ENCODE results near the gene NT5C2.
"Not testable (repeated sequence)": the region's sequence is repeated elsewhere in the genome, so short reads cannot be mapped to it uniquely, and the experiment has no call there.

The NT5C2 gene

GRCh38 chr10:103207141-103207540 is 14.1 kb upstream of the NT5C2 start:
- Mint-ChIP-seq H3K4me3 (no peak overlapping the region), H3K4me1 (no peaks in the 10 kb centered on the region), H3K27me3 (no peaks in the 10 kb centered on the region), H3K27ac (peak overlapping the region in 1 of 2 donors; percentile 10), H3K9me3 (peaks cover 3 to 10% of the 10 kb centered on the region in 2 donors)
- ATAC-seq (no peak), DNase-seq (no peak)

GRCh38 chr10:103206715-103207114 is 13.6 kb upstream of the NT5C2 start:
- not testable (repeated sequence) for H3K27me3 Mint-ChIP-seq, DNase-seq, H3K4me1 Mint-ChIP-seq, H3K4me3 Mint-ChIP-seq, H3K9me3 Mint-ChIP-seq, ATAC-seq
- peak overlapping the region in 1 of 2 donors; percentile 10 for H3K27ac Mint-ChIP-seq

GRCh38 chr10:103205401-103205800 is 12.3 kb upstream of the NT5C2 start:
- not testable (repeated sequence) for H3K9me3 Mint-ChIP-seq, H3K4me1 Mint-ChIP-seq, ATAC-seq, H3K27me3 Mint-ChIP-seq, H3K4me3 Mint-ChIP-seq, H3K27ac Mint-ChIP-seq, DNase-seq

GRCh38 chr10:103204353-103205255 is 11.5 kb upstream of the NT5C2 start:
- no peak overlapping the region for H3K27ac Mint-ChIP-seq
- ATAC-seq (no peak), DNase-seq (no peak)
- H3K9me3 Mint-ChIP-seq: peaks cover 0 to 5% of the 10 kb centered on the region in 2 donors
- no peaks in the 10 kb centered on the region for H3K27me3 Mint-ChIP-seq
- H3K4me1 Mint-ChIP-seq: no peaks in the 10 kb centered on the region
- H3K4me3 Mint-ChIP-seq: no peak overlapping the region

- H3K4me1 Mint-ChIP-seq: no peaks in the 10 kb centered on the region
Observed at GRCh38 chr10:103203466-103203865, 10.4 kb upstream of the NT5C2 start.

GRCh38 chr10:103202319-103202718 is 9.2 kb upstream of the NT5C2 start:
- DNase-seq (no peak), ATAC-seq (no peak)
- peaks cover 10% of the 10 kb centered on the region for H3K4me1 Mint-ChIP-seq
- H3K9me3 Mint-ChIP-seq: peaks cover 0 to 5% of the 10 kb centered on the region in 2 donors
- no peak overlapping the region for H3K4me3 Mint-ChIP-seq
- H3K27me3 Mint-ChIP-seq: no peaks in the 10 kb centered on the region
- H3K27ac Mint-ChIP-seq: no peak overlapping the region

More at GRCh38 chr10:103203466-103203865, 10.4 kb upstream of the NT5C2 start:
- DNase-seq: no peak
- no peaks in the 10 kb centered on the region for H3K27me3 Mint-ChIP-seq
- H3K9me3 Mint-ChIP-seq: peaks cover 0 to 5% of the 10 kb centered on the region in 2 donors
- ATAC-seq: no peak
- no peak overlapping the region for H3K27ac Mint-ChIP-seq
- H3K4me3 Mint-ChIP-seq: no peak overlapping the region

GRCh38 chr10:103199488-103199887 is 6.4 kb upstream of the NT5C2 start:
- DNase-seq: no peak
- Mint-ChIP-seq H3K27ac (peak overlapping the region in 1 of 2 donors; percentile 50), H3K4me1 (peaks cover 20% of the 10 kb centered on the region), H3K9me3 (no peaks in the 10 kb centered on the region), H3K27me3 (no peaks in the 10 kb centered on the region), H3K4me3 (no peak overlapping the region)
- no peak for ATAC-seq

- no peak for DNase-seq
- H3K4me3 Mint-ChIP-seq: no peak overlapping the region
- no peaks in the 10 kb centered on the region for H3K9me3 Mint-ChIP-seq
- no peak for ATAC-seq
- H3K27ac Mint-ChIP-seq: no peak overlapping the region
- peaks cover 5% of the 10 kb centered on the region for H3K27me3 Mint-ChIP-seq
- peaks cover 26% of the 10 kb centered on the region for H3K4me1 Mint-ChIP-seq
Observed at GRCh38 chr10:103198648-103199047, 5.6 kb upstream of the NT5C2 start.

GRCh38 chr10:103197903-103198302 is 4.8 kb upstream of the NT5C2 start:
- DNase-seq: no peak
- H3K9me3 Mint-ChIP-seq: no peaks in the 10 kb centered on the region
- H3K27ac Mint-ChIP-seq: no peak overlapping the region
- H3K4me3 Mint-ChIP-seq: no peak overlapping the region
- no peak for ATAC-seq
- peaks cover 32% of the 10 kb centered on the region for H3K4me1 Mint-ChIP-seq
- H3K27me3 Mint-ChIP-seq: peaks cover 5% of the 10 kb centered on the region

GRCh38 chr10:103197174-103197573 is 4.1 kb upstream of the NT5C2 start:
- H3K4me3 Mint-ChIP-seq: peak overlapping the region; percentile 19 to 66
- H3K27me3 Mint-ChIP-seq: peaks cover 5% of the 10 kb centered on the region
- peak overlapping the region in 1 of 2 donors; percentile 60 for H3K27ac Mint-ChIP-seq
- H3K4me1 Mint-ChIP-seq: peaks cover 32% of the 10 kb centered on the region
- ATAC-seq: peak; percentile 56
- H3K9me3 Mint-ChIP-seq: no peaks in the 10 kb centered on the region
- DNase-seq: peak; percentile 17 to 32

GRCh38 chr10:103196516-103196915 is 3.4 kb upstream of the NT5C2 start:
- no peak overlapping the region for H3K4me3 Mint-ChIP-seq

GRCh38 chr10:103193820-103194529 is 903 bp upstream of the NT5C2 start:
- ATAC-seq (no peak), DNase-seq (no peak)
- H3K27me3 Mint-ChIP-seq: peaks cover 5% of the 10 kb centered on the region
- peak overlapping the region; percentile 81 to 87 for H3K4me3 Mint-ChIP-seq
- H3K27ac Mint-ChIP-seq: peak overlapping the region in 1 of 2 donors; percentile 89
- peaks cover 54% of the 10 kb centered on the region for H3K4me1 Mint-ChIP-seq
- no peaks in the 10 kb centered on the region for H3K9me3 Mint-ChIP-seq

More at GRCh38 chr10:103196516-103196915, 3.4 kb upstream of the NT5C2 start:
- Mint-ChIP-seq H3K4me1 (peaks cover 38% of the 10 kb centered on the region), H3K27ac (peak overlapping the region in 1 of 2 donors; percentile 29), H3K9me3 (no peaks in the 10 kb centered on the region), H3K27me3 (peaks cover 5% of the 10 kb centered on the region)
- DNase-seq: no peak
- ATAC-seq: no peak

GRCh38 chr10:103192451-103193106 is 493 bp downstream of the NT5C2 start:
- Mint-ChIP-seq H3K4me3 (peak overlapping the region; percentile 100), H3K27me3 (peaks cover 5% of the 10 kb centered on the region), H3K9me3 (no peaks in the 10 kb centered on the region), H3K27ac (peak overlapping the region; percentile 99 to 100), H3K4me1 (peaks cover 53% of the 10 kb centered on the region)
- peak; percentile 75 for ATAC-seq
- peak; percentile 66 to 75 for DNase-seq

GRCh38 chr10:103192089-103192450 is 1.0 kb downstream of the NT5C2 start:
- Mint-ChIP-seq H3K4me3 (peak overlapping the region; percentile 100), H3K27me3 (peaks cover 5% of the 10 kb centered on the region), H3K4me1 (peaks cover 48% of the 10 kb centered on the region), H3K27ac (peak overlapping the region; percentile 99 to 100), H3K9me3 (no peaks in the 10 kb centered on the region)
- DNase-seq (no peak), ATAC-seq (no peak)

- not testable (repeated sequence) for DNase-seq, H3K27ac Mint-ChIP-seq, ATAC-seq, H3K27me3 Mint-ChIP-seq, H3K9me3 Mint-ChIP-seq
- Mint-ChIP-seq H3K4me1 (peaks cover 49% of the 10 kb centered on the region), H3K4me3 (peak overlapping the region; percentile 100)
Observed at GRCh38 chr10:103191198-103191597, 1.9 kb downstream of the NT5C2 start.
